ENCODE measurements around the gene HES3.
"Not testable (repeated sequence)": the region's sequence is repeated elsewhere in the genome, so short reads cannot be mapped to it uniquely, and the experiment has no call there.

DNA sequence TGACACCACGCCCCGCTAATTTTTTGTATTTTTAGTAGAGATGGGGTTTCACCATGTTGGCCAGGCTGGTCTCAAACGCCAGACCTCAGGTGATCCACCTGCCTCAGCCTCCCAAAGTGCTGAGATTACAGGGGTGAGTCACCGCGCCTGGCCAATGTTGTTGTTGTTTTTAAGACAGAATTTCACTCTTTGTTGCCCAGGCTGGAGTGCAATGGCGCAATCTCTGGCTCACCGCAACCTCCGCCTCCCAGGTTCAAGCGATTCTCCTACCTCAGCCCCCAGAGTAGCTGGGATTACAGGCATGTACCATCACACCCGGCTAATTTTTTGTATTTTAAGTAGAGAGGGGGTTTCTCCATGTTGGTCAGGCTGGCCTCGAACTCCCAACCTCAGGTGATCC lies 24.3 kb upstream of the HES3 start:
- not testable (repeated sequence) for TF ChIP-seq YY1 (IDR thresholded peaks at IDR 0.05; ENCODE audit: low read depth); RAD21 (IDR thresholded peaks at IDR 0.05; ENCODE audit: low read length); SIN3A (IDR thresholded peaks at IDR 0.05; ENCODE audit: borderline replicate concordance, low read depth, low read length); RCOR1 (IDR thresholded peaks at IDR 0.05; ENCODE audit: low read length); SMC3 (IDR thresholded peaks at IDR 0.05; ENCODE audit: low read depth, low read length); TEAD4 (IDR thresholded peaks at IDR 0.05; ENCODE audit: borderline replicate concordance, insufficient read depth); JUND (IDR thresholded peaks at IDR 0.05); NRF1 (IDR thresholded peaks at IDR 0.05; ENCODE audit: low read depth, low read length); TAF1 (IDR thresholded peaks at IDR 0.05; ENCODE audit: borderline replicate concordance, low read depth, low read length); POLR2AphosphoS5 (IDR thresholded peaks at IDR 0.05; ENCODE audit: low read depth, low read length); CHD2 (IDR thresholded peaks at IDR 0.05; ENCODE audit: low read length, partially characterized antibody)
- TF ChIP-seq, protein P1, sequence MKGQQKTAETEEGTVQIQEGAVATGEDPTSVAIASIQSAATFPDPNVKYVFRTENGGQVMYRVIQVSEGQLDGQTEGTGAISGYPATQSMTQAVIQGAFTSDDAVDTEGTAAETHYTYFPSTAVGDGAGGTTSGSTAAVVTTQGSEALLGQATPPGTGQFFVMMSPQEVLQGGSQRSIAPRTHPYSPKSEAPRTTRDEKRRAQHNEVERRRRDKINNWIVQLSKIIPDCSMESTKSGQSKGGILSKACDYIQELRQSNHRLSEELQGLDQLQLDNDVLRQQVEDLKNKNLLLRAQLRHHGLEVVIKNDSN (IDR thresholded peaks at IDR 0.05; ENCODE audit: borderline replicate concordance, low read depth), result not testable (repeated sequence)
- TF ChIP-seq, protein P2, sequence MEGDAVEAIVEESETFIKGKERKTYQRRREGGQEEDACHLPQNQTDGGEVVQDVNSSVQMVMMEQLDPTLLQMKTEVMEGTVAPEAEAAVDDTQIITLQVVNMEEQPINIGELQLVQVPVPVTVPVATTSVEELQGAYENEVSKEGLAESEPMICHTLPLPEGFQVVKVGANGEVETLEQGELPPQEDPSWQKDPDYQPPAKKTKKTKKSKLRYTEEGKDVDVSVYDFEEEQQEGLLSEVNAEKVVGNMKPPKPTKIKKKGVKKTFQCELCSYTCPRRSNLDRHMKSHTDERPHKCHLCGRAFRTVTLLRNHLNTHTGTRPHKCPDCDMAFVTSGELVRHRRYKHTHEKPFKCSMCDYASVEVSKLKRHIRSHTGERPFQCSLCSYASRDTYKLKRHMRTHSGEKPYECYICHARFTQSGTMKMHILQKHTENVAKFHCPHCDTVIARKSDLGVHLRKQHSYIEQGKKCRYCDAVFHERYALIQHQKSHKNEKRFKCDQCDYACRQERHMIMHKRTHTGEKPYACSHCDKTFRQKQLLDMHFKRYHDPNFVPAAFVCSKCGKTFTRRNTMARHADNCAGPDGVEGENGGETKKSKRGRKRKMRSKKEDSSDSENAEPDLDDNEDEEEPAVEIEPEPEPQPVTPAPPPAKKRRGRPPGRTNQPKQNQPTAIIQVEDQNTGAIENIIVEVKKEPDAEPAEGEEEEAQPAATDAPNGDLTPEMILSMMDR (IDR thresholded peaks at IDR 0.05), result not testable (repeated sequence)
- TF ChIP-seq, protein P3, sequence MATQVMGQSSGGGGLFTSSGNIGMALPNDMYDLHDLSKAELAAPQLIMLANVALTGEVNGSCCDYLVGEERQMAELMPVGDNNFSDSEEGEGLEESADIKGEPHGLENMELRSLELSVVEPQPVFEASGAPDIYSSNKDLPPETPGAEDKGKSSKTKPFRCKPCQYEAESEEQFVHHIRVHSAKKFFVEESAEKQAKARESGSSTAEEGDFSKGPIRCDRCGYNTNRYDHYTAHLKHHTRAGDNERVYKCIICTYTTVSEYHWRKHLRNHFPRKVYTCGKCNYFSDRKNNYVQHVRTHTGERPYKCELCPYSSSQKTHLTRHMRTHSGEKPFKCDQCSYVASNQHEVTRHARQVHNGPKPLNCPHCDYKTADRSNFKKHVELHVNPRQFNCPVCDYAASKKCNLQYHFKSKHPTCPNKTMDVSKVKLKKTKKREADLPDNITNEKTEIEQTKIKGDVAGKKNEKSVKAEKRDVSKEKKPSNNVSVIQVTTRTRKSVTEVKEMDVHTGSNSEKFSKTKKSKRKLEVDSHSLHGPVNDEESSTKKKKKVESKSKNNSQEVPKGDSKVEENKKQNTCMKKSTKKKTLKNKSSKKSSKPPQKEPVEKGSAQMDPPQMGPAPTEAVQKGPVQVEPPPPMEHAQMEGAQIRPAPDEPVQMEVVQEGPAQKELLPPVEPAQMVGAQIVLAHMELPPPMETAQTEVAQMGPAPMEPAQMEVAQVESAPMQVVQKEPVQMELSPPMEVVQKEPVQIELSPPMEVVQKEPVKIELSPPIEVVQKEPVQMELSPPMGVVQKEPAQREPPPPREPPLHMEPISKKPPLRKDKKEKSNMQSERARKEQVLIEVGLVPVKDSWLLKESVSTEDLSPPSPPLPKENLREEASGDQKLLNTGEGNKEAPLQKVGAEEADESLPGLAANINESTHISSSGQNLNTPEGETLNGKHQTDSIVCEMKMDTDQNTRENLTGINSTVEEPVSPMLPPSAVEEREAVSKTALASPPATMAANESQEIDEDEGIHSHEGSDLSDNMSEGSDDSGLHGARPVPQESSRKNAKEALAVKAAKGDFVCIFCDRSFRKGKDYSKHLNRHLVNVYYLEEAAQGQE (IDR thresholded peaks at IDR 0.05; ENCODE audit: low read depth, low read length), result not testable (repeated sequence)
